GM18505 (cell line): ENCODE data around the gene GNL2.

ENCODE experiments used
- ATAC-seq: cut with Tn5 transposase; IDR thresholded peaks from one replicate; pipeline ENCODE4 v1.9.1; 2021; ENCODE audit not compliant: unreplicated experiment
- POLR2A ChIP-seq: IDR thresholded peaks from 4 replicates; pipeline ENCODE4 v1.6.1; 2011; ENCODE audit warnings: borderline replicate concordance; ENCODE audit not compliant: insufficient read depth, insufficient read length; ENCODE audit errors: extremely low read depth

Gene GNL2

DNA sequence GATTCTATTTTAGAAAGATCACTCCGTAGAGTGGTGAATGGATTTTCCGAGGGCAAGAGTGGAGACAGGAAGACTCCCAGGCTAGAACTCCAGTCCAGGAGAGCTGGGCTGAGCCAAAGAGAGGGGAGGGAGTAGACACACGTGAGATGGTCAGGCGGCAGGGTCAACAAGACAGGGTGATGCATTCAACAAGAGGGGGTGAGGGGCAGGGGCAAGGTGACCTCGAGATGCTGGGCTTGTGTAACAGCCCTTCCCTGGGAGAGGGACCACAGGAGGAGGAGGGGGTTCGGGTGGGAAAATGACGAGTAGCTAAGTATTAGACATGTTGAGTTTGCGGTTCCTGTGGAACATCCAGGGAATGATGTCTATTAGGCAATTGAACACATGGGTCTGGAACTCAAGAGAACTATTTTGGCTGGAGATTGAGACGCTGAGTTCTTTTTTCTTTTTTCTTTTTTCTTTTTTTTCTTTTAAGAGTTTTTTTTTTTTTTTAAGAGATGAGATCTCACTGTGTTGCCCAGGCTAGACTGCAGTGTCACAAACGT lies 25.7 kb upstream of the GNL2 start:
- TF ChIP-seq POLR2A: no peak
- no peak for ATAC-seq

GRCh38 chr1:37620707-37621106 lies 25.0 kb upstream of the GNL2 start:
- no peak for ATAC-seq
- TF ChIP-seq POLR2A: no peak

- no peak for ATAC-seq
- no peak for TF ChIP-seq POLR2A
Measured at GRCh38 chr1:37616330-37616729, 20.6 kb upstream of the GNL2 start.

- ATAC-seq: no peak
Measured at GRCh38 chr1:37614105-37614504, 18.4 kb upstream of the GNL2 start.

GRCh38 chr1:37612186-37612585 lies 16.4 kb upstream of the GNL2 start:
- TF ChIP-seq POLR2A: no peak
- ATAC-seq: no peak

More at GRCh38 chr1:37614105-37614504, 18.4 kb upstream of the GNL2 start:
- TF ChIP-seq POLR2A: no peak

- no peak for TF ChIP-seq POLR2A
- no peak for ATAC-seq
Measured at GRCh38 chr1:37609994-37610393, 14.3 kb upstream of the GNL2 start.

DNA sequence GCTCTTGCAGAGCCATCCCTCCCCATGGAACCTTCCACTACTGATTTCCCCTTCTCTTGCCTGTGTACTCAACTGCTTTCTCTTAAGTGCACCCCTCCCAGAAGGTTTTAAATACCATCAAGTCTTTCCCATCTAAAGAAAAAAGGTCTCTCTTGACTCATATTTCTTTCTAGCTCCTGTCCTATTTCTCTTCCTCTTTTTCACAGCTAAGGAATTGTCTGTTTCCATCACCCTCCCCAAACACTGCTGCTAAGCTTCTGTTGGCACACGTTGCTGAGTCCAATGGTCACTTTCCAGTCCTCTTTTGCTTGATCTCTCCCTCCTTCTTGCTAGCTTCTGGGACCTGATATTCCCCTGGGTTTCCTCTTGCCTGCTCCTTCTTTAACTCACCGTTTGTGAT lies 13.3 kb upstream of the GNL2 start:
- no peak for ATAC-seq
- no peak for TF ChIP-seq POLR2A

- no peak for ATAC-seq
- TF ChIP-seq POLR2A: no peak
Measured at GRCh38 chr1:37606481-37607263, 10.9 kb upstream of the GNL2 start.

GRCh38 chr1:37605806-37606474 lies 10.2 kb upstream of the GNL2 start:
- TF ChIP-seq POLR2A: no peak
- ATAC-seq: no peak

- TF ChIP-seq POLR2A: no peak
- ATAC-seq: no peak
Measured at GRCh38 chr1:37605061-37605650, 9.4 kb upstream of the GNL2 start.

DNA sequence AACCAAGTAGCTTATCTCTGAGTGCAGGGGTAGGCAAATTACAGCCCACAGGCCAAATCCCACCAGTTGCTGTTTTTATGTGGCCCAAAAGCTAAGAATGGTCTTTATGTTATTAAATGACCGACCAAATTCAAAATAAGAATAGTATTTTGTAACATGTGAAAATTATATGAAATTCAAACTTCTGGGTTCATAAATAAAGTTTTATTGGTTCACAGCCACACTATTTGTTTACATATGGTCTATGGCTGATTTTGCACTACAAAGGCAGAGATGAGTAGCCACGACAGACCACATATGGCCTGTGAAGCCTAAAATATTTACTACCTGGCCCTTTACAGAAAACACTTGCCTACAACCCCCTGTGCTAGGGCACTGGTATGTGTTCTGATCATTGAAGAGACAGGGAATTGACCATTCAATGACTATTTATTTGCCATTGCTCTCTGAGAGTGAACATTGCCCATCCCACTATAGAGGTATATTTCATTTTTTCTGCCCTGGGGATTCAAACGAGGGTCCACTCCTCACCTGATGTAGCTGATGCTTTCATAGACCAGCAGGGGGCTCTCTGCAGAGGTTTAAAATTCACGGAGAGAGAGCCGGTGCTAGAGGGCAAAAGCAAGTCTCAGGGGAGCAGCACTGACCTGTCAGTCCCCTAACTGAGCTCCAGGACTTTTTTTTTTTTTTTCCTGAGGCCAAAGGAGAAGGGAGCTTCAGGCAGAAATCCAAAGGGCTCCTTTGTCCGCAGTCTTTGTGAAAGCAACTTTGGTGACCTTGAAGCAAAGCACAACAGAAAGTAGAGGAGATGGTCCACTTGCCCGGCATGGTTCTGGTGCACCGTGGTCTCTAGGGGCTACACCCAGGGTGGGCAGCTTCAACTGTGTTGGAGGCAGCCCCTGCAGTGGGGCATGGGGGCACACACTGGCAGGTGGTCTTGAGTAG lies 7.3 kb upstream of the GNL2 start:
- no peak for TF ChIP-seq POLR2A
- no peak for ATAC-seq

DNA sequence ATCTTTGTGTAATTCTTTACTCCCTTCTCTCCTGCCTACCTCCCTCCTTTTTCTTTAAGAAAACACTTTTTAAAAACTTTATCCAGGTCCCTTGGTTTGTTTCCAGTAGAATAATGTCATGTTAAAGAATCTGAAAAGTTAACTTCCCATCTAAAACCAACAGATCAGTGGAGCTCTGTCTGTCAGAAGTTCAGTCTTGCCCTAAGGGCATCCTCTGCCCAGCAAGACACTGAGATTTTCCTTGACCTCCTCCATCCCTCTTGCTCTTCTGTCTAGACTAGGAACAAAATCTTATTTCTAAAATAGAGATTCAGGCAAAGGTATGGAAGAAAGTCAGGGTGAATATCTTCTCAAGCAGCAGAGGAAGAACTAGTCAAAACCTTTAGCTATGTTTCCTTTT lies 5.7 kb upstream of the GNL2 start:
- TF ChIP-seq POLR2A: no peak
- no peak for ATAC-seq

DNA sequence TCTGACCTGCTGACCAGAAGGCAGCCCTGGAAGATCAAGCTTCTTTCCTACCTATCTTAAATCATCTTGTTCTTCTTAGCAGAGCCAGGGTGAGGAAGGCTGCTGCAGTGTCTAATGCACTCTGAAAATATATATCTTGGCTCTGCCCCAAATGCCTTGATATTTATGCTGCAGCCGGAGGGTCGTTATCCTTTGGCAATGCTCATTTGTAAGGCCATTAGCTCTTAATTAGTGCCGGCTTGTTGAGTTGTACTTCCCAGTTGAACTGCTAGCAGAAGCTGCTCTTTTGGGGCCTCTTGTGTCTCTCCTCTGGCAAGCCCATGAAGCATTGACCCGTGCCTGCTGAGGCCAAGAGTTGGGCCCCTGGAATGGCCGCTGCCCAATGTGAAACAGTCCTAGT lies 4.2 kb upstream of the GNL2 start:
- ATAC-seq: no peak
- no peak for TF ChIP-seq POLR2A
